ENCODE results near the gene IFI16. TPM values are rescaled to one million over a fixed set of nuclear protein-coding genes. Genes with fewer than 3 reads are reported as not detected.
"Not testable (repeated sequence)": the region's sequence is repeated elsewhere in the genome, so short reads cannot be mapped to it uniquely, and the experiment has no call there.

Gene IFI16
- total and polyA plus RNA-seq, 2 donors (not counting 3 experiments of a cell fraction or from before 2014, with no cell fraction given): 52.8 to 183 TPM

DNA sequence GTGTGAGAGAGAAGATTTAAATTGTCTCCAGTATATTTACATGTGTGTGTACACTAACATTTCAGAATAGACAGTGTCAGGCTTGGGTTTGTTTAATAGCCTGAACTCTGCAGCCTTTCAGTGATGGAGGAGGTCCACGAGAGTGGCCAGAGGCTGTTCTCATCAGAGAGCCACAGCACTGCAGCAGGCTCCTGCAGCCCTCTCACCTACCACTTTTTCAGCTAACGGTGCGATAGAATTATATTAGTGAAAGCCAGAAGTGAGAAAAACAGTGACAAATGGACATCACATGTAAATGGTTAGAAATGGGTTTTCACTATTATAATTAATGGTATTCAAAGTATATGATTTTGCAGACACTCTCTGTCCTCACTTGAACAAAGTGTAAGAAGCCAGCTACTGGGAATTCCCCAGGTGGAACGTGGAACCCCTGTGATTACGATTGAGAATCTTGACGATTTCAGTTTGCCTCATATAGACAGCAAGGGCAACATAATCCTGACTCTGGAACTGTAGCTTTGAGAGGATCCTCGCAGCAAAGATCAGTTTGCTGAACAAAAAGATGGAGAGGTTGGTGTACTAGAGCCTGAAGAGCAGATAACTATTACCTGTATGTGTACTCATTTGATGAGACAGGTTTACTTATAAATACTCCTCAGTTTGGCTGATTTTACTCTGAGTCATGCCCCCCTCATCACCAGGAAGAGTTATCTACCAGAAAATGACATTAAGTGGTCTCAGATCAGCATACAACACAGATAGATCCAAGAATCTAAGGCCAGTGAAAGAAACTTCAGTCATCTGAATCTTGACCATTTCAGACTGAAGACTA, 31.4 kb downstream of the IFI16 start:
- no peak overlapping the region for H3K4me2 ChIP-seq (ENCODE audit: insufficient read depth, low read length)
- H2AFZ ChIP-seq (ENCODE audit: low read depth, low read length): no peak overlapping the region
- H4K20me1 ChIP-seq (replicated peaks; ENCODE audit: control insufficient read depth, extremely low read depth, insufficient read depth, low read length): peaks cover 2% of the 10 kb centered on the region
- TF ChIP-seq FOS (IDR thresholded peaks at IDR 0.05; ENCODE audit: borderline replicate concordance, insufficient read depth, low read length): no peak
- no peak for TF ChIP-seq MYC (IDR thresholded peaks at IDR 0.05; ENCODE audit: low read depth, low read length)
- no peak for TF ChIP-seq JUN (IDR thresholded peaks at IDR 0.05; ENCODE audit: borderline replicate concordance, insufficient read depth, insufficient read length, low read depth)
- no peak for TF ChIP-seq EZH2 (IDR thresholded peaks at IDR 0.05; ENCODE audit: borderline replicate concordance, low read depth, low read length, severe bottlenecking)
- no peak for TF ChIP-seq POLR2AphosphoS5 (IDR thresholded peaks at IDR 0.05; ENCODE audit: insufficient read depth, low read depth, low read length)
- TF ChIP-seq, protein P1, sequence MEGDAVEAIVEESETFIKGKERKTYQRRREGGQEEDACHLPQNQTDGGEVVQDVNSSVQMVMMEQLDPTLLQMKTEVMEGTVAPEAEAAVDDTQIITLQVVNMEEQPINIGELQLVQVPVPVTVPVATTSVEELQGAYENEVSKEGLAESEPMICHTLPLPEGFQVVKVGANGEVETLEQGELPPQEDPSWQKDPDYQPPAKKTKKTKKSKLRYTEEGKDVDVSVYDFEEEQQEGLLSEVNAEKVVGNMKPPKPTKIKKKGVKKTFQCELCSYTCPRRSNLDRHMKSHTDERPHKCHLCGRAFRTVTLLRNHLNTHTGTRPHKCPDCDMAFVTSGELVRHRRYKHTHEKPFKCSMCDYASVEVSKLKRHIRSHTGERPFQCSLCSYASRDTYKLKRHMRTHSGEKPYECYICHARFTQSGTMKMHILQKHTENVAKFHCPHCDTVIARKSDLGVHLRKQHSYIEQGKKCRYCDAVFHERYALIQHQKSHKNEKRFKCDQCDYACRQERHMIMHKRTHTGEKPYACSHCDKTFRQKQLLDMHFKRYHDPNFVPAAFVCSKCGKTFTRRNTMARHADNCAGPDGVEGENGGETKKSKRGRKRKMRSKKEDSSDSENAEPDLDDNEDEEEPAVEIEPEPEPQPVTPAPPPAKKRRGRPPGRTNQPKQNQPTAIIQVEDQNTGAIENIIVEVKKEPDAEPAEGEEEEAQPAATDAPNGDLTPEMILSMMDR (IDR thresholded peaks at IDR 0.05; ENCODE audit: extremely low read depth in 1 of 2, insufficient read depth in 1 of 2, low read depth in 1 of 2, low read length in 2 of 2): no peak
- no peak for TF ChIP-seq GATA2 (IDR thresholded peaks at IDR 0.05; ENCODE audit: insufficient read depth, insufficient read length, low read depth, low read length)
- H3K4me3 ChIP-seq (replicated peaks in 1 of 3; ENCODE audit: insufficient read depth in 1 of 3, low read depth in 1 of 3, low read length in 3 of 3): no peak overlapping the region
- BruUV-seq (replicated peaks): no TSS peak
- H3K36me3 ChIP-seq (ENCODE audit: control insufficient read depth in 2 of 2, extremely low read depth in 1 of 2, insufficient read depth in 2 of 2, low read length in 2 of 2): peaks cover 29 to 38% of the 10 kb centered on the region in 2 experiments
- dilution Hi-C loops (cut with MboI; ENCODE audit: extremely low pct_ligation_motif_present, low sequenced_read_pairs): no loop called here
- POLR2A ChIA-PET: no interaction called here
- H3K9ac ChIP-seq (replicated peaks; ENCODE audit: extremely low read depth, insufficient read depth, low read length): no peak overlapping the region
- H3K9me1 ChIP-seq (replicated peaks; ENCODE audit: control insufficient read depth, extremely low read depth, insufficient read depth, low read length): no peaks in the 10 kb centered on the region
- CTCF ChIA-PET: interaction anchor here (1.2 kb wide), 1 partner anchor 14 kb away, joined by 3 read pairs; no protein-coding TSS in a partner anchor
- H3K27ac ChIP-seq (ENCODE audit: insufficient read depth, low read depth, low read length): no peak overlapping the region
- no peaks in the 10 kb centered on the region for H3K27me3 ChIP-seq (ENCODE audit: control insufficient read depth in 2 of 2, insufficient read depth in 2 of 2, low read length in 2 of 2)
- no peaks in the 10 kb centered on the region for H3K9me3 ChIP-seq (replicated peaks; ENCODE audit: control insufficient read depth, insufficient read depth, low read length)
- intact Hi-C loops (cut with micrococcal nuclease): no loop called here
- no peak for FAIRE-seq
- no peaks in the 10 kb centered on the region for H3K4me1 ChIP-seq (ENCODE audit: control insufficient read depth, extremely low read depth, insufficient read depth, low read length)
- H3K79me2 ChIP-seq (ENCODE audit: control insufficient read depth, insufficient read depth, low read length): peaks cover 11% of the 10 kb centered on the region
- no peak for DNase-seq (ENCODE audit: low read depth, low spot score)

DNA sequence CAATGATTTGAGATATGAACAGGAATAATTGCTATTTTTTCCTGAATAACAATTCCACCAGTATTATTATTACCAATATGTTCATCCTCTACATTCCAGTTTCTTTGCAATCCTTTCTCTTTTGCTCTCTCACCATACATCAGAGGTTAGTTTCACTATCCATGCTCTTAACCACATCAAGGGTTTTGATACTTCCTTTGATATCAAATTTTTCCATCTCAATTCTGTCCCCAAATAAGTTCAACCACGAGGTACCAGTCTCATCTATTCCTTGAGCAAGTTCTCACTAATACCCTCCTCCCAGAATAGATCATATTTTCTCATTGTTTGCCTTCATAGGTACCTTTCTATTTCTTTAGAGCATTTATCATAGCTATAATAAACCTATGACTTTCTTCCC, 36.8 kb downstream of the IFI16 start:
- BruUV-seq (replicated peaks); DNase-seq (ENCODE audit: low read depth, low spot score); H3K4me1 ChIP-seq (ENCODE audit: control insufficient read depth, extremely low read depth, insufficient read depth, low read length); intact Hi-C loops (cut with micrococcal nuclease); H3K4me3 ChIP-seq (replicated peaks in 1 of 3; ENCODE audit: insufficient read depth in 1 of 3, low read depth in 1 of 3, low read length in 3 of 3); H3K27ac ChIP-seq (ENCODE audit: insufficient read depth, low read depth, low read length); H2AFZ ChIP-seq (ENCODE audit: low read depth, low read length); H3K9ac ChIP-seq (replicated peaks; ENCODE audit: extremely low read depth, insufficient read depth, low read length); H3K9me1 ChIP-seq (replicated peaks; ENCODE audit: control insufficient read depth, extremely low read depth, insufficient read depth, low read length); H4K20me1 ChIP-seq (replicated peaks; ENCODE audit: control insufficient read depth, extremely low read depth, insufficient read depth, low read length); POLR2A ChIA-PET; H3K9me3 ChIP-seq (replicated peaks; ENCODE audit: control insufficient read depth, insufficient read depth, low read length); dilution Hi-C loops (cut with MboI; ENCODE audit: extremely low pct_ligation_motif_present, low sequenced_read_pairs); FAIRE-seq; H3K79me2 ChIP-seq (ENCODE audit: control insufficient read depth, insufficient read depth, low read length); H3K27me3 ChIP-seq (ENCODE audit: control insufficient read depth in 2 of 2, insufficient read depth in 2 of 2, low read length in 2 of 2); CTCF ChIA-PET; H3K4me2 ChIP-seq (ENCODE audit: insufficient read depth, low read length): not testable (repeated sequence)
- peaks cover 16 to 19% of the 10 kb centered on the region in 2 experiments for H3K36me3 ChIP-seq (ENCODE audit: control insufficient read depth in 2 of 2, extremely low read depth in 1 of 2, insufficient read depth in 2 of 2, low read length in 2 of 2)

Data from endothelial cell of umbilical vein (primary cell).